Adrenal gland (tissue), 19 donors: ENCODE measurements around the gene SPEG. TPM values are rescaled to one million over a fixed set of nuclear protein-coding genes. Genes with fewer than 3 reads are reported as not detected.

Source experiments
- DNase-seq, 7 donors: peaks; one replicate each; pipeline ENCODE4 v3.0.0-alpha.2; 2019 to 2020
- H3K27ac ChIP-seq, 5 donors: fragments of 200-600 bp; sonication (generic) in 4 of 5; 1 replicate in 3 of 5; 2 replicates in 2 of 5; pipeline versions ENCODE4 v1.5.1 to v1.8.0; 2016 to 2020; ENCODE audit warnings: mild to moderate bottlenecking in 1 of 5
- H3K27me3 ChIP-seq: fragments of 200-600 bp; 2 replicates; pipeline ENCODE4 v1.8.0; 2021
- H3K36me3 ChIP-seq, 2 donors: fragments of 200-600 bp; replicated peaks in 1 of 2; 1 replicate in 1 of 2; 2 replicates in 1 of 2; pipeline versions ENCODE4 v1.5.1 to v1.8.0; 2018 to 2022
- H3K4me1 ChIP-seq, 2 donors: fragments of 200-600 bp; replicated peaks in 1 of 2; 1 replicate in 1 of 2; 2 replicates in 1 of 2; pipeline versions ENCODE4 v1.5.1 to v1.8.0; 2018 to 2021
- H3K4me3 ChIP-seq, 4 donors: fragments of 200-600 bp; sonication (generic) in 3 of 4; one replicate each; pipeline ENCODE4 v1.5.1; 2016 to 2018
- H3K9me3 ChIP-seq, 3 donors: fragments of 200-600 bp; sonication (generic) in 1 of 3; replicated peaks in 1 of 3; 1 replicate in 2 of 3; 2 replicates in 1 of 3; pipeline versions ENCODE4 v1.5.1 to v1.8.0; 2016 to 2021
- CTCF ChIP-seq, 6 experiments: fragments of 450-650 bp in 4 of 6; fragments of 200-600 bp in 2 of 6; sonication (generic) in 1 of 6; IDR thresholded peaks; 1 replicate in 5 of 6; 2 replicates in 1 of 6; pipeline versions ENCODE4 v1.5.1 to v1.8.0; 2016 to 2021; ENCODE audit warnings: antibody characterized with exemption in 6 of 6, mild to moderate bottlenecking in 2 of 6, moderate library complexity in 1 of 6
- POLR2A ChIP-seq, 2 donors: fragments of 450-650 bp; IDR thresholded peaks; one replicate each; pipeline ENCODE4 v1.6.1; 2017; ENCODE audit warnings: antibody characterized with exemption in 2 of 2, mild to moderate bottlenecking in 2 of 2, moderate library complexity in 1 of 2
- WGBS, 4 donors: extraction: QIAGEN DNeasy Blood & Tissue Kit in 2 of 4; methylation state at CpG; one replicate each; pipeline versions ENCODE4 v1.1.5 to v1.1.7; 2013 to 2017; 5-methylcytosine and 5-hydroxymethylcytosine counted together
- intact Hi-C, 2 donors: fragments of 100-400 bp; cut with DNase I; formaldehyde crosslinking; loops; one replicate each; pipeline versions ENCODE4 v1.14.1 to v1.15.0; 2022 to 2023
- long read RNA-seq, 10 donors: library from polyadenylated mRNA in 3 of 10; unstranded in 2 of 10; stranded (forward) in 1 of 10; transcript quantifications; one replicate each; pipeline ENCODE4 v2.0.0 and lab custom pipeline, GENCODE V29; 2021 to 2026
- polyA plus RNA-seq, 3 donors: library from polyadenylated mRNA; stranded (reverse); fragments of 200-250 nt in 2 of 3; fragments of 350-450 nt in 1 of 3; fragmentation: Illumina TruSeq in 1 of 3; extraction: RNeasy Lipid Tissue Mini Kit (QIAGEN cat#74804) in 1 of 3; gene quantifications; one replicate each; pipeline ENCODE4 v1.2.3, GENCODE V29; 2013 to 2014
- total RNA-seq, 9 donors: library from RNA; depleted of rRNA in 4 of 9; stranded (reverse); fragments of >200 nt in 4 of 9; fragments of 120-200 nt in 1 of 9; fragmentation: NEBNext Ultra II Directional in 1 of 9; extraction: Animal tissue kit (Norgen Biotek cat#: 25700) in 1 of 9; gene quantifications; one replicate each; pipeline versions ENCODE4 v1.1.0 to v1.2.4, GENCODE V29; 2013 to 2023
- donor health status: healthy with polysubstance abuse.
- donor health status: Bipolar disorder and iron deficiency.
- donor health status: DM: yes; HTN: yes; CAD: no.
- donor health status: DM: no; HTN: no; CAD: no.
- donor health status: DM: no; HTN: no; CAD: no.
- donor health status: DM: yes; HTN: yes; CAD: no.

SPEG gene
- total RNA-seq = 10 to 100 TPM in 1 of 9 donors, 1 to 10 TPM in 6, under 1 TPM in 2; 0.66 to 14.8 (median 4.1) TPM
- 100 to 1,000 TPM in 1 of 3 donors, 10 to 100 TPM in 1, 1 to 10 TPM in 1; 4.3 to 178 (median 40.1) TPM for polyA plus RNA-seq
- long read RNA-seq, donor 1, partial matches to known transcripts = 0 of 2 reads
- long read RNA-seq, donor 1, other reads (novel, unspliced or antisense) = 0 of 2 reads
- long read RNA-seq, donor 2 = 0 reads
- long read RNA-seq, donor 3 = 0 reads
- long read RNA-seq, donor 4 = 0 reads
- long read RNA-seq, donor 5, partial matches to known transcripts = 1 of 3 reads
- long read RNA-seq, donor 5, other reads (novel, unspliced or antisense) = 2 of 3 reads
- long read RNA-seq, donor 6, partial matches to known transcripts = 2 of 5 reads
- long read RNA-seq, donor 6, other reads (novel, unspliced or antisense) = 1 of 5 reads
- long read RNA-seq, donor 7, partial matches to known transcripts = 0 of 1 reads
- long read RNA-seq, donor 7, other reads (novel, unspliced or antisense) = 0 of 1 reads
- long read RNA-seq, donor 8, partial matches to known transcripts = 0 of 1 reads
- long read RNA-seq, donor 8, other reads (novel, unspliced or antisense) = 0 of 1 reads
- long read RNA-seq, donor 9 = 0 reads
- long read RNA-seq, donor 10 = 0 reads

DNA sequence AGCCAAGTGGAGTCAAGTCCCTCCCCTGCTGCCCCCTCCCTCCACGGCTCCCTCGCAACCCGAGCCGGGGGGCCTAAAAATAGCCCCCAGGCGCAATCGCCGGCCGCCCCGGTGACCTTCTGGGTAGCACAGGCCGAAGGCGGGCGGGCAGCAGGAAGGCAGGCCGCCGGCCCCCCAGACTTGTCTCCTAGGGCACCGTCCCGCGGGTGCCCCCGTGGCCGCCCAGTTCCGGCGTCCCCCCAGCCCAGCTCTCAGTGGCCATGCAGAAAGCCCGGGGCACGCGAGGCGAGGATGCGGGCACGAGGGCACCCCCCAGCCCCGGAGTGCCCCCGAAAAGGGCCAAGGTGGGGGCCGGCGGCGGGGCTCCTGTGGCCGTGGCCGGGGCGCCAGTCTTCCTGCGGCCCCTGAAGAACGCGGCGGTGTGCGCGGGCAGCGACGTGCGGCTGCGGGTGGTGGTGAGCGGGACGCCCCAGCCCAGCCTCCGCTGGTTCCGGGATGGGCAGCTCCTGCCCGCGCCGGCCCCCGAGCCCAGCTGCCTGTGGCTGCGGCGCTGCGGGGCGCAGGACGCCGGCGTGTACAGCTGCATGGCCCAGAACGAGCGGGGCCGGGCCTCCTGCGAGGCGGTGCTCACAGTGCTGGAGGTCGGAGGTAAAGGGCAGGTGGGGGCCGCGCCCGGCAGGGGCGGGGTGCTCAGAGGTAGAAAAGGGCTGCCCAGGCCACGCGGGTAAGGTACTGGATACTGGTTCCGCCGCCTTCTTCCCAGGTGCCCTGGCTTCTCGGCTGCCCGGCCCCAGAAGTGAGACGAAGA, at the start of gene SPEG:
TSS of gene SPEG (plus strand) at position 126 of the 808 bp plus-strand sequence. CDS start at position 261, 135 bp downstream.
- TF ChIP-seq CTCF (IDR thresholded peaks at IDR 0.05) (no peak), POLR2A (IDR thresholded peaks at IDR 0.05) (no peak)
- DNase-seq = no peak
- Histone ChIP-seq H3K27me3 (peaks cover 17% of the 10 kb centered on the region), H3K4me1 (no peaks in the 10 kb centered on the region), H3K36me3 (no peaks in the 10 kb centered on the region), H3K27ac (no peak within 1 kb of the TSS), H3K9me3 (no peaks in the 10 kb centered on the region), H3K4me3 (peak within 1 kb of the TSS in 1 of 4 donors; percentile 26)
- intact Hi-C loops = no loop called here
- 13 to 70% (median 25%) methylated on average over 7 to 77 of the region's 77 CpGs for WGBS, 4 donors

GRCh38 chr2:219384859-219385258, 49.8 kb upstream of the SPEG start:
- H3K27ac ChIP-seq = peak overlapping the region in 1 of 5 donors; percentile 29
- WGBS, 4 donors = 49 to 66% (median 59%) methylated on average over 2 of the region's 2 CpGs
- no peaks in the 10 kb centered on the region for H3K27me3 ChIP-seq
- no peaks in the 10 kb centered on the region for H3K9me3 ChIP-seq
- peaks cover 0 to 58% of the 10 kb centered on the region in 2 donors for H3K36me3 ChIP-seq
- peaks cover 5 to 9% of the 10 kb centered on the region in 2 donors for H3K4me1 ChIP-seq
- DNase-seq = no peak
- TF ChIP-seq POLR2A (IDR thresholded peaks at IDR 0.05) = no peak
- no peak for TF ChIP-seq CTCF (IDR thresholded peaks at IDR 0.05)
- H3K4me3 ChIP-seq = no peak overlapping the region
- intact Hi-C loops = no loop called here

DNA sequence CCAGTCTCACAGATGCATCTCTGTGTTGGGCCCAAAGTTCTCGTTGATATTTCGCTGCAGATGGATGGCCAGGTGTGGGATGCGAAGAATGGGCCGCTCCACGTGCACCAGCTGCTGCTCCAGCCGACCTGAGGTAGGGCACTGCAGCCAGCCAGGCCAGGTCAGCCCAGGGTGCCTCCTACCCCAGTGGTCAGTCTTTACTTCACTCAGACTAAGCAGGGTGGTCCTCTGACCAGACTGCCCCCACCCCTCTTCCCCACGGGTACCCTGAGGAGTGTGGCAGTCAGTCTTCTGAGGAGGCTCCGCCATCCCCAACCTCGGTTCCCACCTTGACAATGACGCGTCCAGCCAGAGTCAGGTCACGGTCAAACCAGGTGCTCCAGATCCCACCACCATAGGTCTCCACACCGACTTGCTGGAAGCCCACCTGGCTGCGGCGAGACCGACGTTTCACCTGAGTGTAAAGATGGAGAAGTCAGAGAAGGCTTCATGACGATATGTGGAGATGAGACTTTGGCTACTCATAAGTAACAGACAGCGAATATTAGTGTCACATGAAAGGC, 48.6 kb upstream of the SPEG start:
- Histone ChIP-seq H3K4me3 (no peak overlapping the region), H3K36me3 (peaks cover 0 to 51% of the 10 kb centered on the region in 2 donors), H3K4me1 (peaks cover 5 to 9% of the 10 kb centered on the region in 2 donors), H3K27ac (no peak overlapping the region), H3K9me3 (no peaks in the 10 kb centered on the region), H3K27me3 (no peaks in the 10 kb centered on the region)
- no peak for TF ChIP-seq CTCF (IDR thresholded peaks at IDR 0.05)
- TF ChIP-seq POLR2A (IDR thresholded peaks at IDR 0.05) = no peak
- 92 to 98% (median 94%) methylated on average over 12 to 19 of the region's 19 CpGs for WGBS, 4 donors
- intact Hi-C loops = no loop called here
- DNase-seq = peak in 3 of 7 donors; percentile 30 to 62 (median 38)
